COLO668 (cell line): Measurements from ENCODE around the gene HDHD2.
A peak's percentile ranks its signal among the peaks of the same experiment; 100 is the strongest.

ENCODE experiments used
- DNase-seq: peaks from one replicate; lab custom pipeline; 2025; ENCODE audit not compliant: unreplicated experiment; lab: John Stamatoyannopoulos, UW

Gene HDHD2

DNA sequence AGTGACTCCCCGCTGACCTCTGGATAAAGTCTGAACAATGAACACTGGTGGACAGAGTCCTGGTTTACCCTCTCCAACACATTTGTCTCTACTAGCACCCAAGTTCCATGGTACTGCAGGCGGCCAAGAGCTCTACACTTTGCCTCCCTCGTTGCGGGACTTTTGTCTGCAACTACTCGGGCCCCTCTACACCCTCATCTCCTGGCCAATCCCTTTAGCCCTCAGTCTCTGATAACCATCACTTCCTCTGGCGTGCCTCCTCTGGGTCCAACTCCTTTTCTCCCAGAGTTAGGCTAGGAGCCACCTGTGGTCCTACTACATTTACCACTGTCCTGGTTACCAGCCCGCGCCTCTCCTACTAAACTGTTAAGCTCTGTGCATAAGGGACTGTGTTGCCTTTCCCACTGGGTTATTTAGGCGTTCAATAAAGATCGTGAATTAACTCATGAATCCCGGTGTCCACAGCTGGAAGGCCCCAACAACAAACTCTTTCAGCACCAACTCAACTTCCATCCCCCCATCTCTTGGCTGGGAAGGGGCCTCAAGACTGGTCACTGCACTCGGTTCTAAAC is 757 bp downstream of the HDHD2 start:
- no peak for DNase-seq

DNA sequence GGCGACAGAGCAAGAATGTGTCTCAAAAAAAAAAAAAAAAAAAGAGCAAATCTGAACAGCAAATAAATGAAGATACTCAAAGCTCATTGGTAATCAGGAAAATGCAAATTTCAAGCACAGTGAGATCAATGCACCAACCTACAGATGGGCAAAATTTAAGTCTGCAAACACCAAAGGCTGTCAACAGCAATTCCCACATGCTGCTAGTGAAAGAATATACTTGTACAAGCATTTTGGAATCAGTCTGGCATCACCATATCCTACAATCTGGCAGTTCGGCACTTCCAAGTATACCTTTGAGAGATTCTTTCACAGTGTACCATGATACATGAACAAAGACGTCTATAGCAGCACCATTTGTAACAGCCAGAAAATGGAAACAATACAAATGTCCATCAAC is 4.1 kb downstream of the HDHD2 start:
- DNase-seq: no peak

DNA sequence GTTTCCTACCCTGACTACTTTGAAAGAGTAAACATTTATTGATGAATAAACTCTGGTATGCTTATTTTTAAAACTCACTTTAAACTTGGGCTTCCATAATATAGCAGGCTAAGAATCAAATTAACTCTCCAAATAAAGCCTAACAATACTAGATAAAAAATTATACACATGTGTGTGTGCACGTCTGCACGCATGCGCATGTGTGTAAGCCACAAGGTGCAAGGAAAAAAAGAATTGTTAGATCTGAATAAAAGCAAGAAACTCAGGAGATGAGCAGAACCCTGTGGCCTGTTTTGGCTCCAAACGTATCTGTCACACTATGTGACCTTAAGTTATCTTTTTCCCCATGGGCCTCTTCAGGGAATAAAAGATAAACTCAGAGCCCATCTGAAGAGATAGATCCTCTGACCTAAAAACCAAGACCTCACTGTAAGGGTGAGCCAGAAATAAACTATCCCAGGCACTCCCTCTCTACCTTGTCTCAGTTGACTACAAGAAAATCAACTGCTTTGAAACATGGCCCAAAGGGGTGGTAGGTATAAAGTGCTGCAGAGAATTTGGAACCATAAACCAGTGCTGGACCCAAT is 6.3 kb downstream of the HDHD2 start:
- no peak for DNase-seq

DNA sequence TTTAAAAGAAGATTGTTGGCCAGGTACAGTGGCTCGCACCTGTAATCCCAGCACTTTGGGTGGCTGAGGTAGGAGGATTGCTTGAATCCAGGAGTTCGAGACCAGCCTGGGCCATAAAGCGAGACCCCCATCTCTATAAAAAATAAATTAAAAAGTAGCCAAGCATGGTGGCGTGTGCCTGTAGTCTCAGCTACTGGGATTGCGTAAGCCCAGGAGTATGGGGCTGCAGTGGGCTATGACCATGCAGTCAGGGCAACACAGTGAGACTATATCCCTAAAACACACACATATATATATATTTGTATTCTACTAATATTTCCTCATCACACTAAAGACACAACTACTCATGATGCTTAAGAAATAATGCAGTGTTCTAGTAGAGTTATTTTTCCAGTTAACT is 7.1 kb downstream of the HDHD2 start:
- DNase-seq: no peak

DNA sequence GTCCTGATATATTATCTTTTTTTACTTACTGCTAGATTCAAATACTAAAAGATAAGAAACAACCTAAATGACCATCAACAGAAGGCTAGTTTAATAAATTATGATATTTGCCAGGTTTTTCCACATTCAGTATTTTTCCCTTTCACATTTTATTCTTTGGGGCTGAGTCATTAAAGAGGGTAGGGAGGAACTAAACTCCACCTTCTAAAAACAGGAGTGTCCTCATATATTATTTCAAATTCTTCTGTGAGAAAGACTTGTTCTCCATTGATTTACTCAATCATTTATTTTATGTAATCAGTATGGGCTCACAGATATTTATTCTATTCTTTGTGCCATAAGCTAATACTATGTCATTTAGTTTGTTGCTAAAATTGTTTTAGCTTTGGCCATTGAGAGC is 9.0 kb downstream of the HDHD2 start:
- no peak for DNase-seq

DNA sequence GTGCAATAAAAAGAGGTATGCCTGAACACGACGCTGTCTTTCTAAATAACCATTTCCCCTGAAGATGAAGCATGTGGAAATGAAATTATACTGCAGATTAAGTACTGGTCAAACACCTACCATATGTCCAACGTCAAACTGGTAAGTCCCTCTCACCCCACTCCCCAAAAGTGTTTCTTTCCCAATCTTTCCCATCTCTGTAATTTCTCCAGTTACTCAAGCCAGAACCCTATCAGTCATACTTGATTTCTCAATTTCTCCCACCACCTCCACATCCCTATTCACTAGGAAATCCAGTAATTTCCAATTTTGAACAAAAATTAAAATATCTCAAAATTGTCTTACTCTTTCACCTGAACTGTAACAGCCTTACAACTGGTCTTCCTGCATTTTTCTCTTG is 29.2 kb downstream of the HDHD2 start:
- no peak for DNase-seq

DNA sequence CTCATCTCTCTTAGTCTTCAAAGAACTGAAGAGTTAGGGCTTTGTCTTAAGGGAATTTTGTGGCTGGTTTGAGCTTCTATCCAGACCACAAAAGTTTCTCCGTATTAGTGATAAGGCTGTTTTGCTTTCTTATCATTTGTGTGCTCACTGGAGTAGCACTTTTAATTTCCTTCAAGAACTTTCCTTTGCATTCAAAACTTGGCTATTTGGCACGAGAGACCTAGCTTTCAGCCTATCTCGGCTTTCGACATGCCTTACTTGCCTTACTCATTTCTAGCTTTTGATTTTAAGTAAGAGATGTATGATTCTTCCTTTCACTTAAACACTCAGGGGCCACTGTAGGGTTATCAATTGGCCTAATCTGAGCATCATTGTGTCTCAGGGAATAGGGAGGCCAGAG is 29.9 kb downstream of the HDHD2 start:
- no peak for DNase-seq

DNA sequence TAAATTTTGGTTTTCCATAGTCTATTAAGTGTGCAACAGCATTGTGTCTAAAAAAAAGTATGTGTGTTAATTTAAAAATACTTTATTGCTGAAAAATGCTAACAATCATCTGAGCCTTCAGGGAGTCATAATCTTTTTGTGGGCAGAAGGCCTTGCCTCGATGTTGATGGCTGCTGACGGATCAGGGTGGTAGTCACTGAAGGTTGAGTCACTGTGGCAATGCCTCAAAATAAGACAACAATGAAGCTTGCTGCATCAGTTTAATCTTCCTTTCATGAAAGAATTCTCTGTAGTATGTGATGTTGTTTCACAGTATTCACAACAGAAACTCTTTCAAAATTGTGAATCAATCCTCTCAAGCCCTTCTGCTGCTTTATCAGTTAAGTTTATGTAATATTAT is 31.3 kb downstream of the HDHD2 start:
- no peak for DNase-seq

DNA sequence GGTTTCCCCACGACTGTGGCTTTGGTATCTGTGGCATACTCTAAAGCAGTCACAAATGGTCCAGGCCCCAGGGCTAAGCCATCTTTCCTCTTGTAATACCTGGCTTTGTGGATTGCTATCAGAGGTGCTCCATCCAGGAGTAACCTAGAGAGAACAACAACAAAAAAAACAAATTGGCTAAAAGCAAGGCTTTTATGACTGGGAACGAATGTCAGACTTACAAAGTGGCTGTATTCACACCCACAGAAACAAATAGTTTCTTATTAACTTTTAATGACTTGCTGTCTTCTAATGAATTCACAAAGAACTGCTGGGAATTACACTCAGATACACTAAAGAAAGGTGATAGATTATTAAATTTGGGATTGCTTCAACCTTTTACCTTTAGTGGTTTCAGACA is 35.1 kb downstream of the HDHD2 start:
- no peak for DNase-seq

DNA sequence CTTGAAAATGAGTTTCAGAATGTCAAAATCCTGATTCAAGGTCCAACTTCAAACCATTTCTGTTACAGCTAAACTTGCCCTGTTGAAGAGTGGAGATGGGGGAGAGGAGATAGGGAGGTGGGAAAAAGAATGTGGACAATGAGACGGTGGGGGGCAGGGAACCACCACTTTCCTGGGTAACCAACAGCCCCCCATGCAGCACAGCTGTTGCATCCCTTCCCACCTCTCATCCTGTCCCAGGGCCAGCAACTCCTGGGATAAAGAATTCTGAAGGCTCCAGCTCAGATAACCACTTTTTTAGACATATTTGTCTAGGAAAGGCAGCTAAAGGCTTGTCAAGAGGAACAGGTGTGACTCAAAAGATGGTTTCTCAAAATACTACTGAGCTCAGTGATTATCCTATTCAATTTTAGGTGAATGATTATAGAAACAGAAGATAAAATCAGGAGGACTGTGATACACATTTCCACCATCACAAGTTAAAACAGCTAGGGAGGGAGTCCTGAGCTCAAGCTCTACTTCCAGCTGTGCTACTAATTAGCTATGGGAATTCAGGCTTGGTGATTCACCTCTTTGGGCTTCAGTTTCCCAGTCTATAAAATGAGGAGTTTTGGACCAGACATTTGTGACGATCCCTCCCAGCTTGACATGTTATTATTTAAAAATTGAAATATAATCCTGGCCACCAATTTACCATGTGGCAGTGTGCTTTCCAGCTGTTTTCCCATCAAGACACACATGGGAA is 36.3 kb downstream of the HDHD2 start:
- no peak for DNase-seq

DNA sequence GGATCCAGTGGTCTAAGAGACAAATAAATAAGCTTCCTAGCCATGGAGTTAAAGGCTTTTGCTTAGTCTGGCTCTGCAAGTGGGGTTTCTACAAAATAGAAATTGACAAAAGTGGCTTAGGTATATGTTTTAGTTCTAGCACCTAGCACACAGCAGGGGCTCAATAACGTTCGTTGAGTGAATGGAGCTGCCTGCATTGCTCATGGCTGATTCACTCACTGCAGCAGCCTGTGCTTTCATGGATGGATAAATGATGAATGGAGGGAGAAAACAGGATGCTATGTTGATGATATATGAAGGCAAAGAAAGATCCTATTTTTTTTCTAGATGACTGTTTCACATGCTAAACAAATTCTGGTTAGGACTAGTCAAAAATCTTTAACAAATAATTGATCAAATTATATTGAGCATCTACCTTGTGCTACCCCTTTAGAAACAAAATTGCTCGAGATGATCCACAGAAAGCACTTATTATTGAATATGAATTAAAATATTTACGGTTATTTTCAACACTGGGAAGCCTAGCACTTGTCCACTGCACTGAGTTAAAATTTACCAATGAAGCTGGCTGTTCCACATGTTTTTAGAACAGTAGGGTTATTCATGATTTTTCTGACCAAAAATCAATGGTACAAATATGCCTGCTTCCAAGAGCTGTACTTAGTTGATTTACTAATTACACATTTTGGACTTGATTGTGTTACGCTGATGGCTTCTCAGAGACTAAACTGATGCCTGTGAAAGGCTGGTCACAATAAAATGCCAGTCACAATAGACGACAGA is 39.6 kb downstream of the HDHD2 start:
- DNase-seq: no peak

DNA sequence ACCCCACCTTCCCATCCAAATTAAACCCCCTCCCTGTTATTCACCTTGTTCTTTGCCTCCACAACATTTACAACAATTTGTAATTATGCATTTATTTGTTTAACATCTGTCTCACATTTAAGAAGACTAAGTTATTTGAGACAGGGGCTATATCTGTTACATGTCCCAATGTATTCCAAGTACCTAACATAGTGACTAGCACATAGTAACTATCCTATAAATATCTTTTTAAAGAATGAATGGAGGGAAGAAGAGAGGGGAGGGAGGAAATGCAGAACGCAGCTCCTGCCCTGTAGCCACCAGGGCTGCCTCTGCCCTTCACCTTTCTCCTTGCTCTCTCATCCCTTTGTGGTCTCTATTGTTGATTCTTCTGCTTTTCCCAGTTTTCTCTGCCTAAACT is 40.6 kb downstream of the HDHD2 start:
- DNase-seq: no peak

DNA sequence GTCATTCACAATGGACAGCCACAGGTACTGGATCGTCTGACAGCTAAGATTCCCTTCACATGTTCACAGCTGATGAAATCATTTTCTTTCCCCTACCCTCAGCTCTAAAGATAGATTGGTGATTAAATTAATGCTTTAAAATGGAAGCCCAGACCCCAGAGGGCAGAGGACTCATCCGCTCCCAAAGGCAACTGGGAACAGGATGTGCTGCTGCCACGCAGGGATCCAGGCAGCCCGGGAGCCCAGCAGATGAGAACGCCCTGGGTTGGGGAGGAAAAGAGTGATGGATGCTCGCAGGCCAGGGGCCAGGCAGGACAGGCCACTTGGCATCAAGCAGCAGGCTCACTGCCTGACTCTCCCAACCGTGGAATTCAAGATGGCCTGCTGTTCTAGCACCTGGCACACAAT is 41.3 kb downstream of the HDHD2 start:
- DNase-seq: no peak

DNA sequence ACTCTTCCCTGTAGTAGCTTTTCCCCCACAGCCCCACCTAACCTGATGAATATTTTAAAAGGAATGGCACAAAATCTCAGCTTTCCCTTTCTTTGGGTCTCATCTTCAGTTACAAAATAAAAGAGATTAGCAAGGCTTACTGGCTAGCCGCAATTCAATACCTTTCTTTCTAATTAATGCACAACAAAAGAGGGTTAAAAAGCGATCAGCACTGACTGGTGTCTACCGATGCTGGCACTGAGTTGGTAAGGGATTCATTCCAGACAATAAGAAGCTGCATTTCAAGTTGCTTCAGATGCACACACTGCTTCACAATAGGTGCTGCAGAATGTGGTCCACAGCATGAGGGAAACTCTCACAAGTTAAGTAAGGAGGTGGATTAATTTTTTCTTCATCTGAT is 41.9 kb downstream of the HDHD2 start:
- DNase-seq: no peak

DNA sequence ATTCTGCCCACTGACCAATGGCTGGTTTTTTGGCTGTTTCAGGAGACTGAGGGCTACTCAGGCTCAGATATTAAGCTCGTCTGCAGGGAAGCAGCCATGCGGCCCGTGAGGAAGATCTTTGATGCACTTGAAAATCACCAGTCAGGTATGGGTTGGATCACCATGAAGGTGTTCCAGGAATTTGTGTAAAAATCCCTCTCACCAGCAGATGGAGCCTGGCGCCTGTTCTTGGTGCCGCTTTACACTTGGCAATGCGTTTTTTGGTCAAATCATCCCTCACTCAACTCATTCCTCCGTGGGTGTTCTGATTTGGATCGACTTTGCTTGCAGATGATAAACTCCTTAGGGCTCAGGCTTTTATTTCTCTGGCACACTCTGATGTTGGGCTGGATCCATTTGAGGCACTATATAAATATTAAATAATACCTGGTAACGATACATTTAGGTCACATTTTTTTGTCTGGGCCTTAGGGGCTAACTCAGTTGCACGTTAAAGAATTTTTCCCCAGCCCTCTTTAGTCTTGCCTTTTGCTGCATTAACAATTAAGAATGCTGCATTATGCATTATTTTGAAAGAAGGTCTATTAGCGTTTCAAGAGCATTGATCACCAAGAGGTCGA is 50.0 kb downstream of the HDHD2 start:
- peak; percentile 56 for DNase-seq

DNA sequence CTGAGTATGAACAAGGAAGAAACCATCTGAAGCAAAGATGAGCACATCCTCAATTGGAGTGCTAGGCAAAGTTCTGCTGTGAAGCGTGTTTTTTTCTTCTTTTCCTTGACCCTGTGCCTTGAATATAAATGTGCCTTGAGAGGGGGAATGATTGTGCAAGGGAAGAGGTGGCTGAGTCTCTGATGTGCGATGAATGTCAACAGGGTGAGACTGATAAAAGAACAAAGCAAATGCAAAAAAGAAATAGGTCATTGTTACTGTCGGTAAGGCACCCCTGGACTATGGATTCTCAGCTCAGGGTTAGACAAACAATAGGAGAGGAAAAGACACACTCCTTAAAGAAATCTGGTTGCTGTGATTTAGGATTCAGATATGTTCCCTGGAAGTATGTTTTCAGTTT is 54.5 kb downstream of the HDHD2 start:
- DNase-seq: no peak

DNA sequence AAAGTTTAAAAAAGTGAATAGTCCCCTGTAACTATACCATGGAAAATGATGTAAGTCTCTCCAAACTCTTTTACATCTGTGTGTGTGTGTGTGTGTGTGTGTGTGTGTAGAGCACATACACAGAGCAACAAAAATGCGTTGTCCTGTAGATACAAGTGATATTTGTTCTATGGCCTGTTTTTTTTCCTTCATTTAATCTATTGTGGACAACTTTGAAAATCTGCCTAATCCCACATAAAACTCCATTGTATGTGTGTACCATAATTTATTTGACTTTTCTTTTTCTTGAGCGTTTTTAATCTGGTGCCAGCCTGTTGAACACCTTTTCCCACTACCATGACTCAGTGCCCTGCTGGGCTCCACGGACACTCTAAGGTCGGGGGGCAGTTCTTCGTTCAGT is 62.6 kb downstream of the HDHD2 start:
- DNase-seq: no peak

DNA sequence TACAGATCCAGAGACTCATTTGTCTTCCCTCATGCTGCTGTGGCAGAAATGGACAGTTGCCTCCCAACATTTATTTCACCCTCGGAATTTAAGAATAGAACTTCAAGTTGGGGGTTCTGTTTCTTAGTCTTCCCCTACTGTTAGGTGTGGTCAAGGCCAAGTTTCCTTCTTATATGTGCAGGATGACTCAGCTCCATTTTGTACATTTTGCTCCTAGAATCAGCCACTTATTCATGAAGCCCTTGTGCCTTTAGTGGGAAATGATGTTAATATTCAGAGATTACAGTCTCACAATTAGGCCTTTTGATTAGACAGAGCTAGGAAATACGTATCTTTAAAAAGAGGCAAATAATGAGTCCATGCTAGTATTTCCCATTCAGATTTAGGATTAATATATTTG is 68.7 kb downstream of the HDHD2 start:
- DNase-seq: no peak

DNA sequence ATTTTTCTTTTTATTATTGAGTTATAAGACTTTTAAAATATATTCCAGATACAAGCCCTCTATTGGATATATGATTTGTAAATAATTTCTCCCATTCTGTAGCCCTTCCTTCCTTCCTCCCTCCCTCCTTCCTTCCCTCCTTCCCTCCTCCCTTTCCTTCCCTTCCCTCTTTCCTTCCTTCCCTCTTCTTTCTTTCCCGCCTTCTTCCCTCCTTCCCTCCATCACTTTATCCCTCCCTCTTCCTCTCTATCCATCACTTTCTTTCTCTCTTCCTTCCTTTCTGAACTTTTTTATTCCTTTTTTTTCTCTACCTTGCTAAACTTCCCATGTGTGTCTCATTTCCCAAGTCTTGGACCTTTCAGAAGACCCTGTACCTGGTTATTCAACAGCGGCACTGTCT is 69.4 kb downstream of the HDHD2 start:
- no peak for DNase-seq

DNA sequence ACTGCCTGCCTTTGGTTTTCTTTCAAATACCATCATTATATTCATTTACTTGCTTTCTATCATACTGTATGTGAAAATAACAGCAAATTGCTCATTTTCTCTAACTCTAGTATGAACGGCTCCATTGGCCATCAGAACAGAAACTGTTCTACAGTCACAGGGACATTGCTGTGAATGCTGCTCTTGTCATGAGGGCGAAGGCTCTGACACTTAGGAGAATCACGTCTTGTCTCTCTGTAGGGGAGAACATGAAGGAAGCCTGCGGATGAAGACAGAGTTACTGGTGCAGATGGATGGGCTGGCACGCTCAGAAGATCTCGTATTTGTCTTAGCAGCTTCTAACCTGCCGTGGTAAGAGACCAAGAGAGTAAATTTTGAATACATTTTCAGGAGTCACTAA is 73.2 kb downstream of the HDHD2 start:
- no peak for DNase-seq

DNA sequence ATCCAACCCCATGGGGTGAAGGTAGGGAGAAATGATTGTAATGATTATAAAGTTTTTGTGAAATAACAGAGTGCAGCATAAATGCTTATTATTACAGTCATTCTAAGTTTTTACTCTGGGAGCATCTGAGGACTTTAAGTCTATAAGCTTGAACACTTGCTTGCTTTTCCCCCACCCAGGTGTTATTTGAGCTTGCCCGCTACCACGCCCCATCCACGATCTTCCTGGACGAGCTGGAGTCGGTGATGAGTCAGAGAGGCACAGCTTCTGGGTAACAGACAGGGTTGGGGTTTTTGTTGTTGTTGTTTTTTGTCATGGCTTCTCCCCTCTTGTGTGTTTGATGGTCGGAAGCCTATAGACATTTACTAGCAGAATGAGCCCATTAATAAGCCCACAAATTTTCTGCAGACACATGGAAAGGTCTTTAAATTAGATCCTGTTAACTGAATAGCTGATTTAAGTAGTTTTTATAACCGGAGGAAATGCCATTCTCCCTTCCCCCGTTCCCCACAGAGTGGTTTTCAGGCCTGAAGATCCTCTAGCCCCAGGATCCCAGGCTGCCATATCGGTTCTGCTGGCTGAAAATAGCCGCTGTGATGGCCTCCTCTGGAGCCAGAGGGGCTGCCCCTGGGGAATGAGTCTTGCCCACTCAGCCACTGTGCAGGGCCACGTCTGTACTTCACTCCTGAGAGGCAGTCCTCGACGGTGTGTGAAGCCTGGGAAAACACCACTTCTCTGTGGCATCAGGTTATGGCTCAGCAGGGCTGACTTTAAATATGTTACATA is 75.0 kb downstream of the HDHD2 start:
- no peak for DNase-seq
